Liver (tissue), 3 donors: Measurements from ENCODE around the gene CNTN5.

Experiments
- EGR1 ChIP-seq, 2 donors: IDR thresholded peaks; 2 replicates each; pipeline ENCODE4 v1.6.1; 2016 to 2018; ENCODE audit warnings: antibody characterized with exemption in 2 of 2, low read depth in 2 of 2
- GABPA ChIP-seq, 2 donors: IDR thresholded peaks in 1 of 2; conservative IDR thresholded peaks in 1 of 2; 2 replicates each; pipeline ENCODE4 v1.6.1; 2016; ENCODE audit warnings: antibody characterized with exemption in 2 of 2, mild to moderate bottlenecking in 1 of 2, moderate library complexity in 1 of 2
- HNF4A ChIP-seq, 2 donors: conservative IDR thresholded peaks; 2 replicates each; pipeline ENCODE4 v1.6.1; 2016; ENCODE audit warnings: antibody characterized with exemption in 2 of 2, mild to moderate bottlenecking in 2 of 2
- JUND ChIP-seq, 2 donors: IDR thresholded peaks; 2 replicates each; pipeline ENCODE4 v1.6.1; 2016; ENCODE audit warnings: antibody characterized with exemption in 2 of 2
- RAD21 ChIP-seq, 2 donors: IDR thresholded peaks; 2 replicates each; pipeline ENCODE4 v1.6.1; 2016; ENCODE audit warnings: antibody characterized with exemption in 2 of 2, mild to moderate bottlenecking in 2 of 2
- SP1 ChIP-seq: IDR thresholded peaks from 2 replicates; pipeline ENCODE4 v1.6.1; 2018; ENCODE audit warnings: antibody characterized with exemption, mild to moderate bottlenecking
- TAF1 ChIP-seq: conservative IDR thresholded peaks from 2 replicates; pipeline ENCODE4 v1.6.1; 2016; ENCODE audit warnings: antibody characterized with exemption, mild to moderate bottlenecking
- YY1 ChIP-seq: IDR thresholded peaks from 2 replicates; pipeline ENCODE4 v1.6.1; 2016; ENCODE audit warnings: antibody characterized with exemption, mild to moderate bottlenecking
- TF ChIP-seq, protein P1 (sequence below): fragments of 150-350 bp; IDR thresholded peaks from 2 replicates; pipeline ENCODE4 v1.5.1; 2017; ENCODE audit warnings: improper control_type of control experiment, low read depth, low read length; ENCODE audit not compliant: missing input control
- TF ChIP-seq, protein P2 (sequence below): IDR thresholded peaks from 2 replicates; pipeline ENCODE4 v1.6.1; 2016; ENCODE audit warnings: antibody characterized with exemption
- TF ChIP-seq, protein P3 (sequence below): IDR thresholded peaks from 2 replicates; pipeline ENCODE4 v1.6.1; 2016; ENCODE audit warnings: antibody characterized with exemption, mild to moderate bottlenecking
- donor health status: healthy.
- donor health status: healthy.

DNA sequence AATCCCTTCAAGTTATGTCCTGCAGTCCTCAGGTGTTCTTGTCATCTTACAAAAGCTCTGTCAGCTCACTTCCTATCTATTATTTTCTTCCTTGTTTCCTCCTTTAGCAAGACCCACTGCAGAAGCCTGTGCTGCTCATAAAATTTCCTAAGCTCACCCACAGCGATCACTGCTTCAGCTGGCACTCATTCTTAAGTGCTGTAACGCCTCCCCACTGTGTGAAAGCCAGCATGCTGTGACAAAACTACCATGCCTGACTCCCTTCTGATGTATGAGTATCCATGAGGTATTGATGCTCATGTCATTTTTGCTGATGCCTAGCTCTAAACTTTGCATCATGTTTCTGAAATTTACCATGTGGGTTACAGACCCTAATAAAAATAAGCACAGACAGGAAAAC, 41.5 kb upstream of the CNTN5 start:
- TF ChIP-seq, protein P1, sequence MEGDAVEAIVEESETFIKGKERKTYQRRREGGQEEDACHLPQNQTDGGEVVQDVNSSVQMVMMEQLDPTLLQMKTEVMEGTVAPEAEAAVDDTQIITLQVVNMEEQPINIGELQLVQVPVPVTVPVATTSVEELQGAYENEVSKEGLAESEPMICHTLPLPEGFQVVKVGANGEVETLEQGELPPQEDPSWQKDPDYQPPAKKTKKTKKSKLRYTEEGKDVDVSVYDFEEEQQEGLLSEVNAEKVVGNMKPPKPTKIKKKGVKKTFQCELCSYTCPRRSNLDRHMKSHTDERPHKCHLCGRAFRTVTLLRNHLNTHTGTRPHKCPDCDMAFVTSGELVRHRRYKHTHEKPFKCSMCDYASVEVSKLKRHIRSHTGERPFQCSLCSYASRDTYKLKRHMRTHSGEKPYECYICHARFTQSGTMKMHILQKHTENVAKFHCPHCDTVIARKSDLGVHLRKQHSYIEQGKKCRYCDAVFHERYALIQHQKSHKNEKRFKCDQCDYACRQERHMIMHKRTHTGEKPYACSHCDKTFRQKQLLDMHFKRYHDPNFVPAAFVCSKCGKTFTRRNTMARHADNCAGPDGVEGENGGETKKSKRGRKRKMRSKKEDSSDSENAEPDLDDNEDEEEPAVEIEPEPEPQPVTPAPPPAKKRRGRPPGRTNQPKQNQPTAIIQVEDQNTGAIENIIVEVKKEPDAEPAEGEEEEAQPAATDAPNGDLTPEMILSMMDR, result no peak
- TF ChIP-seq RAD21 (IDR thresholded peaks at IDR 0.05) (no peak), SP1 (no peak), GABPA (IDR thresholded peaks at IDR 0.05 in 1 of 2, conservative IDR thresholded peaks at IDR 0.05 in 1 of 2) (no peak), JUND (IDR thresholded peaks at IDR 0.05) (no peak), YY1 (no peak), TAF1 (no peak), HNF4A (conservative IDR thresholded peaks at IDR 0.05) (no peak), EGR1 (IDR thresholded peaks at IDR 0.05; ENCODE audit: low read depth in 2 of 2) (no peak)
- TF ChIP-seq, protein P2, sequence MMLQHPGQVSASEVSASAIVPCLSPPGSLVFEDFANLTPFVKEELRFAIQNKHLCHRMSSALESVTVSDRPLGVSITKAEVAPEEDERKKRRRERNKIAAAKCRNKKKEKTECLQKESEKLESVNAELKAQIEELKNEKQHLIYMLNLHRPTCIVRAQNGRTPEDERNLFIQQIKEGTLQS, result no peak
- TF ChIP-seq, protein P3, sequence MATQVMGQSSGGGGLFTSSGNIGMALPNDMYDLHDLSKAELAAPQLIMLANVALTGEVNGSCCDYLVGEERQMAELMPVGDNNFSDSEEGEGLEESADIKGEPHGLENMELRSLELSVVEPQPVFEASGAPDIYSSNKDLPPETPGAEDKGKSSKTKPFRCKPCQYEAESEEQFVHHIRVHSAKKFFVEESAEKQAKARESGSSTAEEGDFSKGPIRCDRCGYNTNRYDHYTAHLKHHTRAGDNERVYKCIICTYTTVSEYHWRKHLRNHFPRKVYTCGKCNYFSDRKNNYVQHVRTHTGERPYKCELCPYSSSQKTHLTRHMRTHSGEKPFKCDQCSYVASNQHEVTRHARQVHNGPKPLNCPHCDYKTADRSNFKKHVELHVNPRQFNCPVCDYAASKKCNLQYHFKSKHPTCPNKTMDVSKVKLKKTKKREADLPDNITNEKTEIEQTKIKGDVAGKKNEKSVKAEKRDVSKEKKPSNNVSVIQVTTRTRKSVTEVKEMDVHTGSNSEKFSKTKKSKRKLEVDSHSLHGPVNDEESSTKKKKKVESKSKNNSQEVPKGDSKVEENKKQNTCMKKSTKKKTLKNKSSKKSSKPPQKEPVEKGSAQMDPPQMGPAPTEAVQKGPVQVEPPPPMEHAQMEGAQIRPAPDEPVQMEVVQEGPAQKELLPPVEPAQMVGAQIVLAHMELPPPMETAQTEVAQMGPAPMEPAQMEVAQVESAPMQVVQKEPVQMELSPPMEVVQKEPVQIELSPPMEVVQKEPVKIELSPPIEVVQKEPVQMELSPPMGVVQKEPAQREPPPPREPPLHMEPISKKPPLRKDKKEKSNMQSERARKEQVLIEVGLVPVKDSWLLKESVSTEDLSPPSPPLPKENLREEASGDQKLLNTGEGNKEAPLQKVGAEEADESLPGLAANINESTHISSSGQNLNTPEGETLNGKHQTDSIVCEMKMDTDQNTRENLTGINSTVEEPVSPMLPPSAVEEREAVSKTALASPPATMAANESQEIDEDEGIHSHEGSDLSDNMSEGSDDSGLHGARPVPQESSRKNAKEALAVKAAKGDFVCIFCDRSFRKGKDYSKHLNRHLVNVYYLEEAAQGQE, result no peak
